PC-3 (cell line): ENCODE data around the gene EFCAB11. TPM values are rescaled to one million over a fixed set of nuclear protein-coding genes. Genes with fewer than 3 reads are reported as not detected.
A peak's percentile ranks its signal among the peaks of the same experiment; 100 is the strongest.

Experiments
- ATAC-seq: fragments of 200-7000 bp; cut with Tn5 transposase; 2 replicates; pipeline ENCODE4 v1.9.1; 2020; ENCODE audit warnings: mild to moderate bottlenecking, moderate library complexity
- BruUV-seq: library from RNA; stranded (reverse); fragments of 400-500 nt; replicated peaks from 2 replicates; lab custom pipeline; 2021; lab: Mats Ljungman, UMichigan
- CTCF ChIA-PET: fragments of 300-600 bp; sonication (Branson Sonifier 250); formaldehyde crosslinking; loops from one replicate; lab custom pipeline; 2022; ENCODE audit warnings: antibody characterized with exemption; lab: Charles Lee
- POLR2A ChIA-PET: fragments of 300-600 bp; sonication (Branson Sonifier 250); formaldehyde crosslinking; loops from one replicate; lab custom pipeline; 2022; ENCODE audit warnings: antibody characterized with exemption; ENCODE audit not compliant: unreplicated experiment; lab: Charles Lee
- DNase-seq: peaks from one replicate; pipeline ENCODE4 v3.0.0-alpha.2; 2015
- H2AFZ ChIP-seq: fragments of 300-600 bp; sonication (generic); 2 replicates; pipeline ENCODE4 v1.6.0; 2016; ENCODE audit warnings: antibody characterized with exemption, low read length
- H3F3A ChIP-seq: fragments of 300-600 bp; sonication (generic); one replicate; pipeline ENCODE4 v1.6.0; 2017; ENCODE audit warnings: antibody characterized with exemption, low read length, control low read depth, mild to moderate bottlenecking; ENCODE audit not compliant: unreplicated experiment
- H3K27ac ChIP-seq: fragments of 300-600 bp; sonication (generic); 2 replicates; pipeline ENCODE4 v1.5.1; 2016; ENCODE audit warnings: mild to moderate bottlenecking, low read length
- H3K27me3 ChIP-seq: fragments of 300-600 bp; sonication (generic); 2 replicates; pipeline ENCODE4 v1.6.1; 2016; ENCODE audit warnings: low read length, mixed read lengths
- H3K36me3 ChIP-seq: fragments of 300-600 bp; sonication (generic); 2 replicates; pipeline ENCODE4 v1.6.1; 2016; ENCODE audit warnings: low read depth, mixed run types, low read length, mixed read lengths
- H3K4me1 ChIP-seq: fragments of 300-600 bp; sonication (generic); 2 replicates; pipeline ENCODE4 v1.5.1; 2016; ENCODE audit warnings: low read length; ENCODE audit not compliant: insufficient read depth
- H3K4me2 ChIP-seq: fragments of 300-600 bp; sonication (generic); 2 replicates; pipeline ENCODE4 v1.6.0; 2016; ENCODE audit warnings: low read length
- H3K4me3 ChIP-seq: fragments of 300-600 bp; sonication (generic); 2 replicates; pipeline ENCODE4 v1.5.1; 2016; ENCODE audit warnings: mild to moderate bottlenecking, low read length, mixed read lengths
- H3K79me2 ChIP-seq: fragments of 300-600 bp; sonication (generic); 2 replicates; pipeline ENCODE4 v1.6.1; 2017; ENCODE audit warnings: low read length, mixed read lengths
- H3K9ac ChIP-seq: fragments of 300-600 bp; sonication (generic); 2 replicates; pipeline ENCODE4 v1.6.0; 2016; ENCODE audit warnings: mild to moderate bottlenecking, low read length
- H3K9me2 ChIP-seq: fragments of 300-600 bp; sonication (generic); replicated peaks from 2 replicates; pipeline ENCODE4 v1.6.1; 2016; ENCODE audit warnings: mixed run types, low read length, mixed read lengths
- H3K9me3 ChIP-seq: fragments of 300-600 bp; sonication (generic); 2 replicates; pipeline ENCODE4 v1.6.1; 2016; ENCODE audit warnings: low read length, mixed read lengths
- H4K20me1 ChIP-seq: fragments of 300-600 bp; sonication (generic); 2 replicates; pipeline ENCODE4 v1.6.1; 2016; ENCODE audit warnings: low read length, mixed read lengths
- EZH2 ChIP-seq: fragments of 300-600 bp; sonication (generic); IDR thresholded peaks from one replicate; pipeline ENCODE4 v1.6.1; 2017; ENCODE audit warnings: antibody characterized with exemption, mild to moderate bottlenecking, low read length; ENCODE audit not compliant: unreplicated experiment
- EZH2phosphoT487 ChIP-seq: fragments of 300-600 bp; sonication (generic); IDR thresholded peaks from 2 replicates; pipeline ENCODE4 v1.6.1; 2018; ENCODE audit warnings: mild to moderate bottlenecking, antibody characterized with exemption, low read length, borderline replicate concordance
- intact Hi-C: fragments of 100-400 bp; cut with micrococcal nuclease; formaldehyde crosslinking; loops from 2 replicates; pipeline ENCODE4 v1.9.0; 2023
- total RNA-seq: library from RNA; depleted of rRNA; stranded (reverse); fragments of >200 nt; gene quantifications from 2 replicates; pipeline ENCODE4 v1.2.3, GENCODE V29; 2014
- TF ChIP-seq, protein P1 (sequence below): fragments of 300-600 bp; sonication (generic); conservative IDR thresholded peaks from 2 replicates; pipeline ENCODE4 v1.5.1; 2017; ENCODE audit warnings: antibody characterized with exemption, low read depth, mild to moderate bottlenecking, low read length

The EFCAB11 gene
- total RNA-seq, 1 experiment from 2014 or later: 7.0 TPM

DNA sequence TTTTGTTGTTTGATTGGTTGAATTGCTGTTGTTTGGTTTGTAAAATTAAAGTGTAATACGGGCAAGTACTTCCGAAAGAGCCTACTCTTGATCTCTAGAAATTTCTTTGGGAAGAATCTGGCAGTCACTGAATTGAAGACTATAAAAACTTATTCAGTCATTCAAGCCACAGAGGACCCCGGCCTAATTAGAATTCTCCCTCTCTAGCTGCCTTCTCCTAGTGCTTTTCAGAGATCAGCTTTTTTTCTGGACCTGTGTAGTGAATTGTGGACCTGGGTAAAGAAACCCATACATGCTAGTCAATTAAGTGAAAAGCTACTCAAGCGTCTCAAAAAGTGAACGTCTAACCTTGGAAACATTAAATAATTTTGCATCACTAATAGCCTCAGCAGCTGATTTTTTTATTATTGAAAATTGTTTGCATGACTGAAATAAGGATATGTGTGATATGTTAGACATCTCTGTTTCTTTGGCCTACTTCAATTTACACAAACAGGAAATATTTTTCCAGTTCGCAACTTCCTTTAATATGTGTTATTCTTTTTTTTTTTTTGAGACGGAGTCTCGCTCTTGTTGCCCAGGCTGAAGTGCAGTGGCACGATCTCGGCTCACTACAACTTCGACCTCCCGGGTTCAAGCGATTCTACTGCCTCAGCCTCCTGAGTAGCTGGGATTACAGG lies 27.2 kb downstream of the EFCAB11 start:
- Histone ChIP-seq H3K27me3 (no peaks in the 10 kb centered on the region), H3K4me3 (no peak overlapping the region), H4K20me1 (no peaks in the 10 kb centered on the region), H3K36me3 (no peaks in the 10 kb centered on the region), H3K9ac (no peak overlapping the region), H3F3A (no peaks in the 10 kb centered on the region), H3K9me3 (no peaks in the 10 kb centered on the region), H2AFZ (no peak overlapping the region), H3K79me2 (no peaks in the 10 kb centered on the region), H3K27ac (no peak overlapping the region), H3K4me1 (peaks cover 19% of the 10 kb centered on the region), H3K9me2 (no peaks in the 10 kb centered on the region), H3K4me2 (no peak overlapping the region)
- TF ChIP-seq EZH2phosphoT487 (no peak), EZH2 (no peak)
- ChIA-PET POLR2A (interaction anchor here (0.7 kb wide), 1 partner anchor 134 kb away, joined by 6 read pairs; no protein-coding TSS in a partner anchor), CTCF (no interaction called here)
- BruUV-seq: no TSS peak
- ATAC-seq (no peak), DNase-seq (no peak)
- intact Hi-C loops: no loop called here

DNA sequence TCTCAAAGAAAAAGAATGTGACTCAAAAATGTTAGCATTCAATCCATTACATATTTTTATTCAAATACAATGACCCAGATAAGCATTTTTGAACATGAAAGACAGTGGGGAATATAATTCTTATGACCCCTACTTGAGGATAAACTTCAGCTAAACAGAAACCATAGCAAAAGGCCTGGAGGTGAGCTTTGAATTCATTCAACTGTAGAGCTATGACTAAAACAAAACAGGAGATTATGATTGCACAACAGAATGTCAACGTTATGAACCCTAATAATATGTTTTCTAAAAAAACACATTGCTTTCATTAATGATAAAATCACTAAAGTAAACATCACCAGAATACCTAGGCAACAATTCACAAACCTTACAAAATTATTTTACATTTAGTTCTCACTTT lies 27.8 kb downstream of the EFCAB11 start:
- no peak overlapping the region for H3K27ac ChIP-seq

GRCh38 chr14:89924268-89924667 lies 30.3 kb downstream of the EFCAB11 start:
- CTCF ChIA-PET: no interaction called here
- Histone ChIP-seq H3K9ac (no peak overlapping the region), H3K4me1 (peaks cover 32% of the 10 kb centered on the region), H3K36me3 (no peaks in the 10 kb centered on the region), H3K4me3 (no peak overlapping the region), H3K27ac (no peak overlapping the region), H2AFZ (no peak overlapping the region), H3K9me2 (no peaks in the 10 kb centered on the region), H3K27me3 (no peaks in the 10 kb centered on the region), H3F3A (no peaks in the 10 kb centered on the region), H4K20me1 (no peaks in the 10 kb centered on the region), H3K79me2 (no peaks in the 10 kb centered on the region), H3K4me2 (no peak overlapping the region), H3K9me3 (no peaks in the 10 kb centered on the region)
- DNase-seq (no peak), ATAC-seq (no peak)
- BruUV-seq: no TSS peak
- TF ChIP-seq EZH2: no peak
- TF ChIP-seq EZH2phosphoT487: no peak
- TF ChIP-seq, protein P1, sequence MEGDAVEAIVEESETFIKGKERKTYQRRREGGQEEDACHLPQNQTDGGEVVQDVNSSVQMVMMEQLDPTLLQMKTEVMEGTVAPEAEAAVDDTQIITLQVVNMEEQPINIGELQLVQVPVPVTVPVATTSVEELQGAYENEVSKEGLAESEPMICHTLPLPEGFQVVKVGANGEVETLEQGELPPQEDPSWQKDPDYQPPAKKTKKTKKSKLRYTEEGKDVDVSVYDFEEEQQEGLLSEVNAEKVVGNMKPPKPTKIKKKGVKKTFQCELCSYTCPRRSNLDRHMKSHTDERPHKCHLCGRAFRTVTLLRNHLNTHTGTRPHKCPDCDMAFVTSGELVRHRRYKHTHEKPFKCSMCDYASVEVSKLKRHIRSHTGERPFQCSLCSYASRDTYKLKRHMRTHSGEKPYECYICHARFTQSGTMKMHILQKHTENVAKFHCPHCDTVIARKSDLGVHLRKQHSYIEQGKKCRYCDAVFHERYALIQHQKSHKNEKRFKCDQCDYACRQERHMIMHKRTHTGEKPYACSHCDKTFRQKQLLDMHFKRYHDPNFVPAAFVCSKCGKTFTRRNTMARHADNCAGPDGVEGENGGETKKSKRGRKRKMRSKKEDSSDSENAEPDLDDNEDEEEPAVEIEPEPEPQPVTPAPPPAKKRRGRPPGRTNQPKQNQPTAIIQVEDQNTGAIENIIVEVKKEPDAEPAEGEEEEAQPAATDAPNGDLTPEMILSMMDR: no peak
- POLR2A ChIA-PET: no interaction called here
- intact Hi-C loops: no loop called here

More for the DNA sequence above, 27.8 kb downstream of the EFCAB11 start:
- H2AFZ ChIP-seq: no peak overlapping the region
- DNase-seq (peak; percentile 17), ATAC-seq (no peak)
- intact Hi-C loops: no loop called here
- peaks cover 25% of the 10 kb centered on the region for H3K4me1 ChIP-seq
- POLR2A ChIA-PET: interaction anchor here (0.7 kb wide), 1 partner anchor 134 kb away, joined by 6 read pairs; no protein-coding TSS in a partner anchor
- H3K4me2 ChIP-seq: no peak overlapping the region
- H3K36me3 ChIP-seq: no peaks in the 10 kb centered on the region
- H3K4me3 ChIP-seq: no peak overlapping the region
- no peaks in the 10 kb centered on the region for H3K27me3 ChIP-seq
- BruUV-seq: no TSS peak
- H4K20me1 ChIP-seq: no peaks in the 10 kb centered on the region
- H3K79me2 ChIP-seq: no peaks in the 10 kb centered on the region
- TF ChIP-seq EZH2phosphoT487 (no peak), EZH2 (no peak)
- no peak overlapping the region for H3K9ac ChIP-seq
- no peaks in the 10 kb centered on the region for H3F3A ChIP-seq
- H3K9me2 ChIP-seq: no peaks in the 10 kb centered on the region
- H3K9me3 ChIP-seq: no peaks in the 10 kb centered on the region
- CTCF ChIA-PET: no interaction called here
